ENCODE results near the gene CLDN3.

- no peak for TF ChIP-seq CTCF (conservative IDR thresholded peaks at IDR 0.05 in 1 of 2, IDR thresholded peaks at IDR 0.05 in 1 of 2; ENCODE audit: extremely low read depth in 1 of 2, insufficient read depth in 1 of 2, low read depth in 1 of 2, low read length in 2 of 2)
- no peak for TF ChIP-seq EZH2 (IDR thresholded peaks at IDR 0.05; ENCODE audit: borderline replicate concordance, low read length)
These were observed 27.7 kb downstream of the CLDN3 start for GRCh38 chr7:73742338-73742752.
